ENCODE measurements around the gene MTURN.

The MTURN gene

GRCh38 chr7:30139836-30140384, 5.1 kb downstream of the MTURN start:
- TF ChIP-seq GABPA (IDR thresholded peaks at IDR 0.05; ENCODE audit: low read depth), result no peak
- no peak for TF ChIP-seq SPI1 (IDR thresholded peaks at IDR 0.05; ENCODE audit: borderline replicate concordance, low read depth)
- no peak for TF ChIP-seq CTCF (IDR thresholded peaks at IDR 0.05; ENCODE audit: insufficient read depth, low read length)
- TF ChIP-seq REST (IDR thresholded peaks at IDR 0.05; ENCODE audit: insufficient replicate concordance, low read depth), result no peak
- no peak for TF ChIP-seq POLR2AphosphoS5 (IDR thresholded peaks at IDR 0.05; ENCODE audit: low read depth)
- Histone ChIP-seq H3K27ac (replicated peaks) (no peak overlapping the region), H3K27me3 (ENCODE audit: insufficient read depth, poor library complexity, severe bottlenecking) (no peaks in the 10 kb centered on the region), H3K4me3 (replicated peaks; ENCODE audit: insufficient read depth, low read length) (no peak overlapping the region)
- no peak for DNase-seq (ENCODE audit: low read depth in 1 of 2, low spot score in 1 of 2)

DNA sequence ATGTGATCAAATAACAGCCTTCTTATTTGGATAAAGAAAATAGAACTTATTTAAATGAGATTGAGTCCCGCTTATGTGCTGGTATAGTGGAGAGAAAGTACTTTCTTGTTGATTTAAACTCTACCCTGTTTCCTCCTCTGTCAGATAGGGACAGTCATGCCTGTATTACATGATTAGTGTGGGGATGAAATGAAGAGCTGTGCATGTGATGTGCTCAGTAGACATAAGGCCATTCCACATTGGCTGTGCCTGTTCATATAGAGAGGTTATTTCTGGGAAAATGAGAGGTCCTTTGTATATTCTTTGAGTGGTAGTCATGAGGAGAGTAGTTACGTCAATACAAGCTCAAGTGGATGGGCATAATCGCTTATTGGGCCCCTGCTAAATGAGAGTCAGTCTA, 5.7 kb downstream of the MTURN start:
- TF ChIP-seq CTCF (IDR thresholded peaks at IDR 0.05; ENCODE audit: insufficient read depth, low read length), result no peak
- TF ChIP-seq POLR2AphosphoS5 (IDR thresholded peaks at IDR 0.05; ENCODE audit: low read depth), result no peak
- TF ChIP-seq SPI1 (IDR thresholded peaks at IDR 0.05; ENCODE audit: borderline replicate concordance, low read depth), result no peak
- no peak for TF ChIP-seq GABPA (IDR thresholded peaks at IDR 0.05; ENCODE audit: low read depth)
- TF ChIP-seq REST (IDR thresholded peaks at IDR 0.05; ENCODE audit: insufficient replicate concordance, low read depth), result no peak
- Histone ChIP-seq H3K4me3 (replicated peaks; ENCODE audit: insufficient read depth, low read length) (no peak overlapping the region), H3K27ac (replicated peaks) (no peak overlapping the region), H3K27me3 (ENCODE audit: insufficient read depth, poor library complexity, severe bottlenecking) (no peaks in the 10 kb centered on the region)
- no peak for DNase-seq (ENCODE audit: low read depth in 1 of 2, low spot score in 1 of 2)

GRCh38 chr7:30142710-30143109, 7.9 kb downstream of the MTURN start:
- TF ChIP-seq POLR2AphosphoS5 (IDR thresholded peaks at IDR 0.05; ENCODE audit: low read depth) (no peak), GABPA (IDR thresholded peaks at IDR 0.05; ENCODE audit: low read depth) (no peak), CTCF (IDR thresholded peaks at IDR 0.05; ENCODE audit: insufficient read depth, low read length) (no peak), REST (IDR thresholded peaks at IDR 0.05; ENCODE audit: insufficient replicate concordance, low read depth) (no peak)
- Histone ChIP-seq H3K4me3 (replicated peaks; ENCODE audit: insufficient read depth, low read length) (no peak overlapping the region), H3K27ac (replicated peaks) (no peak overlapping the region), H3K27me3 (ENCODE audit: insufficient read depth, poor library complexity, severe bottlenecking) (no peaks in the 10 kb centered on the region)
- no peak for DNase-seq (ENCODE audit: low read depth in 1 of 2, low spot score in 1 of 2)
